ENCODE data around the gene PRSS56.

The PRSS56 gene

GRCh38 chr2:232485757-232486557, 34.2 kb upstream of the PRSS56 start:
- no peak for DNase-seq (ENCODE audit: extremely low spot score, insufficient read length, low read depth)
- no peak for FAIRE-seq

DNA sequence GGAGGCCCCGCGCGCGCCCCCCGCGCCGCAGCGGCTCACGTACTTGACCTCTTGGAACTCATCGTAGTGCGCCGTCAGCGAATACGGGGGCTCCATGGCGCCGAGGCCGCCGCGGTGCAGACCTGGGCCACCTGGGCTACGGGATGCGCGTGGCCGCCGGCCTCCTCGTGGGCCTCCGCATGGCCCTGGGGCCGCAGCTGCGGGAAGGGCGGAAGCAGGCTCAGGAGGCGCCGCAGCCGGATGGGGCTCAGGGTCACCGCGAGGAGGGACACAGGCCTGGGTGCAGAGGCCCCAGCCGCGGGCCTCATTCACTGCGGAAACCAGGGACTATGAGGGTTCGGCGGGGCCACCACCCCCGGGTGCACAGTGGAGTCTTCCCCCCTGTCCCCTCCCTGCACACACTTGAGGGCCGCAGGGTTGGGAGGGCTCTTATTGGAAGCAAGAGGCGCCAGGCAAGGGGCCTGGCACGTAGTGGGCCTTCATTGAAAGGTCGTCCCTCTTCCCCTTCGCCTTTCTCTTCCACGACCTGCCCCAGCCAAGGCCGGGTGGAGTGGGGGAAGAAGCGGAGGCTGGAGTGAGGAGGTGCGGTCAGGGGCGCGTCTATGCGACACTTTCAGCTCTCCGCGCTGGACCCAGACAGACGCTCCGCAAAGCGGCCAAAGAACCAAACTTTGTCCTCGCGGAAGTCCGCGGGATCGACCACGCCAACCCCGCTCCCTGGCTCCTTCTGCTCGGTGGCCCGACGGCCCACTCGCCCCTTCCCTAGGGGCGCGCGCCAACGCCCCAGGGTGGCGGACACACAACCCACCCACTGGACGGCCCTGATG, 33.4 kb upstream of the PRSS56 start:
- DNase-seq (ENCODE audit: extremely low spot score, insufficient read length, low read depth) = no peak
- no peak for FAIRE-seq

DNA sequence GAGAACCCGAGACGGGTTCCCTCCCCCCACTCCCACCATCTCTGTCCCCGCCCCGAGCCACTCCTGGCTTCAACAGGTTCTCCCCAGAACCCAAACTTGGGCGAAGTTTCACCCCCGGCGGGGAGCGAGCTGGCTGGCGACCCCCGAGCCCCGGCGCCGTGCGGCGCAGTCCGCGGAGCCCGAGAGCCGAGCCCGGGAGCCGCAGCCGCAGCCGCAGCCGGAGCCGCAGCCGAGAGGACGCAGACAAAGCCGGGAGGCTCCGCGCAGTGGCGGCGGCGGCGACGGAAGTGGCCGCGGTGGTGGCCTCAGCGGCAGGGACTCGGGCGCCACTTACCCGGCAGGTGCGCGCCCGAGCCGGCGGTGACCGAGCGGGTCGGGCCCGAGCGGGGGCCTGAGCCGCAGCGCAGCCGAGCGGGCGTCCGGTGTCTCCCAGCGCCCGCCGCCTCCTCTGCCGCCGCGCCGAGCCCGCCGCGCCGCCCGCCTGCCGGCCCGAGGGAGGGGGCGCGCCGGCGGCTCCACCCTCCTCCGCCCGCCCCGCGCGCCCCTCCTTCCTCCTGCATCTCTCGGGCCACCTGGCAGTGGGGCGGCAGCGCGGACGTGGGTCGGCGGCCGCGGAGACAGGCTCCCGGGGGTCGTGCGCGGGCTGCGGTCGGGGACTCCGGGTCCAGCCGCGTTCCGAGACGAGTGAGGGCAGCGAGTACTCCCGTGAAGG, 32.6 kb upstream of the PRSS56 start, which contains the start of gene ECEL1:
Gene ECEL1 (minus strand): TSS at position 450 of the 712 bp plus-strand sequence. CDS start 1,181 bp downstream, outside the sequence.
- no peak for FAIRE-seq

GRCh38 chr2:232488097-232488711, 32.0 kb upstream of the PRSS56 start:
- FAIRE-seq (no peak), DNase-seq (ENCODE audit: extremely low spot score, insufficient read length, low read depth) (no peak)

More for the DNA sequence above, 32.6 kb upstream of the PRSS56 start, which contains the start of gene ECEL1:
- DNase-seq (ENCODE audit: extremely low spot score, insufficient read length, low read depth) = no peak

- DNase-seq (ENCODE audit: extremely low spot score, insufficient read length, low read depth) = no peak
- no peak for FAIRE-seq
Observed at GRCh38 chr2:232488721-232489300, 31.4 kb upstream of the PRSS56 start.

- DNase-seq (ENCODE audit: extremely low spot score, insufficient read length, low read depth) (no peak), FAIRE-seq (no peak)
Observed at GRCh38 chr2:232489516-232490220, 30.5 kb upstream of the PRSS56 start.

GRCh38 chr2:232490221-232491138, 29.7 kb upstream of the PRSS56 start:
- FAIRE-seq (no peak), DNase-seq (ENCODE audit: extremely low spot score, insufficient read length, low read depth) (no peak)

DNA sequence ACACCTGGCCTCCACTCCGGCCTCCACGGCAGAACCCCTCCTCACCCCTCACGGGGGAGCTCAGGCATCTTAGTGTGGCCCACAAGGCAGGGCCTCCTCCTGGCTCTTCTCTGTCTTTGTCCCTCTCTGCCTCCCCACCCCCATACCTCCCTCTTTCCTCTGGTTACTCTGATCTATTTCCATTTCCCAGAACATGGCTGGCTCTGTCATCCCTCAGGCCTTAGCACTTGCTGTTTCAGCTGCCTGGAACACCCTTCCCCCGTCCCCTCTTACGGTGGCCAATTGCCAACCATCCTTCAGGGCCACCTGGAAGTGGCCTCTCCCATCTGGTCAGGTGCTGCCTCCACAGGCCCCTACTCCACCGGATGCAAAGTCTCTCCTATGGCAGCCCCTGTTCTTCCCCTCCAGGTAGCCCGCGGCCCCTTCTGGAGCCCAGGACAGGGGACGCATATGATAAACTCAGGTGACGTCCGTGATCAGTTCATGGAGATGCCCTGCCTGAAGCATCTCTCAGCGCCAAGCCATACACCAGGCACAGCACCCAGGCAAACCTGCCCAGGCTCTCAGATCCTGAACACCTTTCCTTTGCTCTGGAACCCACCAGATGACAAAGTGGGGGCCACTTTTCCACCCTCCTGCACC, 28.9 kb upstream of the PRSS56 start:
- no peak for DNase-seq (ENCODE audit: extremely low spot score, insufficient read length, low read depth)
- no peak for FAIRE-seq

DNA sequence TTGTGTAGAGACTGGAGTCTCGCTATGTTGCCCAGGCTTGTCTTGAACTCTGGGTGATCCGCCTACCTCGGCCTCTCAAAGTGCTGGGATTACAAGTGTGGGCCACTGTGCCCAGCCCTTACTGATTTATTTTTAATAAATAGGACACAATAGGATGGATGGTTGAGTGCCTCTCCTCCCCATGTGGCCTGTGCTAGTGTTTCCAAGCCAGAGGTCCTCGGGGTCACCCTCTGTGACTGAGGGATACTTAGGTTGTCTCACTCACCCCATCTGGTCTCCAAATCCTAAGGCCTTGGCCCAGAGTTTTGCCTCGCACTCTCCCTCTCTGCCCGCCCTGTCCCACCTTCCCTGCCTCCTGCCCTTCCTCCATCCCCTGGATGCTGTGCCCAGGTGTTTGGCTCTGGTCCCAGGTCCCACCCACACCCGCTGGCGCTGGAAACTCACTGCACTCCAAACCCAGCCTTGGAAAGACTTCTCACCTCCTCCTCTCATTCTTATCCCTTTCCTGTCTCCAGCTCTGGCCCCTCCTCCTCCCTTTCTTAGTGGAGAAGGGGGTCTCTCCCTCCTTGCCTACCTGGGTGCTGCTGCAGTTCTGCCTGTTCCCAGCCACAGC, 27.8 kb upstream of the PRSS56 start:
- DNase-seq (ENCODE audit: extremely low spot score, insufficient read length, low read depth) (no peak), FAIRE-seq (no peak)

GRCh38 chr2:232492963-232493700, 27.1 kb upstream of the PRSS56 start:
- no peak for FAIRE-seq
- DNase-seq (ENCODE audit: extremely low spot score, insufficient read length, low read depth) = no peak

- FAIRE-seq (no peak), DNase-seq (ENCODE audit: extremely low spot score, insufficient read length, low read depth) (no peak)
Observed at GRCh38 chr2:232493701-232494474, 26.3 kb upstream of the PRSS56 start.

DNA sequence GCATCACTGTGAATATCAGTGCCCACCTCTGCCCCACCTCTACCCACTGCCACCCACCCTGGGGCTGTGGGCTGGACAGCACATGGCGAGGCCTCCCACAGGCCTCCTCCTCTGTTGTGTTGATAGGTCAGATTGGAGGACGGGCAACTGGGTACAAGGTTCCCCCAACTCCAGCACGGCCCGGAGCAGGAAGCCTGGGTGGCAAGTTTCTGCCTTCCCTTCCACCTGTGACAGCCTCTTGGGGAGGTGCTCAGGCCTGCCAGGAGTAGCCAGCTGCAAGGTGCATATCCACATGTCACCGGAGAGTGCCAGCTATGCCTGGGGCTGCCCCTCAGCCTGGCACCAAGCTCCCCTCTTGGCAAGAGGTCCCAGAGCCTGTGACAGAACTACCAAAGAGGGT, 25.6 kb upstream of the PRSS56 start:
- DNase-seq (ENCODE audit: extremely low spot score, insufficient read length, low read depth) (no peak), FAIRE-seq (no peak)

- DNase-seq (ENCODE audit: extremely low spot score, insufficient read length, low read depth) (no peak), FAIRE-seq (no peak)
Observed at GRCh38 chr2:232495292-232495691, 24.9 kb upstream of the PRSS56 start.

DNA sequence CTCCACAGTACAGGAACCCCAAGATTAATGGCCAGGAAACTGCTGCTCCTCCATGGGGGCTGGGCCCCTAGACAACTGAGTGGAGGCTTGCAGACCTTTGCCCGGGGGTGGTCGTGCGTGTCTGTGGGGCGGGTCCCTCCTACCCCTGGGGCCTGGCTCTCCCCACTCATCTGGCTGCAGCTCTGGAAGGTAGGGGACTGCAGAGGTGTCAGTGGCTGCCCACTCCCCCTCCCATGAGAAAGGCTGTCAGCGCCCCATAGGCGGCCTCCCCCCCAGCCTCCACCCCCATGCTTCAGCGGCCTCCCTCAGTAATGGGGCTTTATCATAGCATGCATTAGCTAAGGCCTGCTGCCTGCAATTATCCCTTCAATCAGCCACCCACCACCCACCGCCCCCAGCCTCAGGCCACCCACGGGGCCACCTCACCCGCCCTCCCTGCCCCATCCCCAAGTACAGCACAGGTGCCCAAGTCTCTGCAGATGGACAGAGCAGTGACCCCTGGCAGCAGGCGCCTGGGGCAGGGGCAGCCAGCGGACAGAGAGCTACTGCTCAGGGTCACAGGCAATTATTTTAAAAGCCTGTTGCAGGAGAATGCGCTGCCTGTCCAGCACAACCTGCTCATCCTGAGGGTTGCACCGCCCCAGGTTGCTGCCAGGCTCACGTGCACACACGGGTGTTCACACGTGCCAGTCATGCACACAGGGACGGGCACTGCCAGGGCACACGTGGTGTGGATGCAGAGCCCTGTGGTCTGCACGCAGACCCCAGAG, 23.5 kb upstream of the PRSS56 start:
- DNase-seq (ENCODE audit: extremely low spot score, insufficient read length, low read depth) (no peak), FAIRE-seq (no peak)

- no peak for DNase-seq (ENCODE audit: extremely low spot score, insufficient read length, low read depth)
- no peak for FAIRE-seq
Observed at GRCh38 chr2:232497348-232497747, 22.8 kb upstream of the PRSS56 start.

Data from GM18507 (cell line).